GM12865 (cell line): ENCODE results near the gene C2orf81.

Experiments
- DNase-seq: peaks from one replicate; pipeline ENCODE4 v3.0.0; 2010; ENCODE audit warnings: low read depth
- H3K4me3 ChIP-seq: 2 replicates; pipeline ENCODE4 v1.5.1; 2011; ENCODE audit warnings: mild to moderate bottlenecking, low read depth, low read length, control low read depth
- TF ChIP-seq, protein P1 (sequence below): IDR thresholded peaks from 2 replicates; pipeline ENCODE4 v1.5.1; 2011; ENCODE audit warnings: low read length, control low read depth, low read depth, inconsistent platforms; ENCODE audit not compliant: insufficient read depth; ENCODE audit errors: missing control alignments

The C2orf81 gene

DNA sequence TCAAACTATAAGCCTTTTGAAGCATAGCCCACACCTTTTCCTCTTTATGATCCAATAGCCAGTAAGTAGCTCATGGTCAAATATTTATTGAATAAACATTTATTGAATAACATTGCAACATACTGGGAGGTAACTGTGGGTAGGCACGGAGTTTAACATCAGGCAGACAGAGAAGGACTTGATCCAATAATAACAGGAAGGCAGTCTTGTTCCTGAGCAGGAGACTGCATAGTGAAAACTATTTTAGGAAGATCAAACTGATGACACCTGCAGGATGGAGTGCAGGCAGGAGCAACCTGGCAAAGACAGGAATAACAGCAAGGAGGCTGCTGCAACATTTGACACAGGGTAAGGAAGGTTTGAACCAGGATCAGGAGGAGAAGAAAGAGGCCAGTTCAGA is 38.2 kb downstream of the C2orf81 start:
- H3K4me3 ChIP-seq: no peak overlapping the region
- DNase-seq: no peak
- TF ChIP-seq, protein P1, sequence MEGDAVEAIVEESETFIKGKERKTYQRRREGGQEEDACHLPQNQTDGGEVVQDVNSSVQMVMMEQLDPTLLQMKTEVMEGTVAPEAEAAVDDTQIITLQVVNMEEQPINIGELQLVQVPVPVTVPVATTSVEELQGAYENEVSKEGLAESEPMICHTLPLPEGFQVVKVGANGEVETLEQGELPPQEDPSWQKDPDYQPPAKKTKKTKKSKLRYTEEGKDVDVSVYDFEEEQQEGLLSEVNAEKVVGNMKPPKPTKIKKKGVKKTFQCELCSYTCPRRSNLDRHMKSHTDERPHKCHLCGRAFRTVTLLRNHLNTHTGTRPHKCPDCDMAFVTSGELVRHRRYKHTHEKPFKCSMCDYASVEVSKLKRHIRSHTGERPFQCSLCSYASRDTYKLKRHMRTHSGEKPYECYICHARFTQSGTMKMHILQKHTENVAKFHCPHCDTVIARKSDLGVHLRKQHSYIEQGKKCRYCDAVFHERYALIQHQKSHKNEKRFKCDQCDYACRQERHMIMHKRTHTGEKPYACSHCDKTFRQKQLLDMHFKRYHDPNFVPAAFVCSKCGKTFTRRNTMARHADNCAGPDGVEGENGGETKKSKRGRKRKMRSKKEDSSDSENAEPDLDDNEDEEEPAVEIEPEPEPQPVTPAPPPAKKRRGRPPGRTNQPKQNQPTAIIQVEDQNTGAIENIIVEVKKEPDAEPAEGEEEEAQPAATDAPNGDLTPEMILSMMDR: no peak

DNA sequence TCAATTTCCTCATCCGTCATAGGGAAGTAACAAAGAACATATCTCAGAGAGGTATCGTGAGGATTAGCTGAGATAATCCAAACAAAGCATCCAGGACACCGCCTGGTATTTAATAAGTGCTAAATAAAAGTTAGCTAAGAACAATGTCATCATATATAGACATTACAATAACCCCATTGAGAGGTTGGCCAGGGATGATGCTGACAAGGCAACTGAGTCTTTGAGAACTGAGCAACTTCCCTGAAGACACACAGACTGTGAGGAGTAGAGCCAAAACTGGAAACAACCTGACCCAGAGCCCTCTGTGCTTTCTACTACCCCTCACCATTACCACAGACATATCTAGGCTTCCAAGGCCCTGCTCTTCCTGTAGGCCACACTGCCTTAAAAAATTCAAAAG is 39.7 kb downstream of the C2orf81 start:
- DNase-seq: no peak
- TF ChIP-seq, protein P1: no peak
- no peak overlapping the region for H3K4me3 ChIP-seq

DNA sequence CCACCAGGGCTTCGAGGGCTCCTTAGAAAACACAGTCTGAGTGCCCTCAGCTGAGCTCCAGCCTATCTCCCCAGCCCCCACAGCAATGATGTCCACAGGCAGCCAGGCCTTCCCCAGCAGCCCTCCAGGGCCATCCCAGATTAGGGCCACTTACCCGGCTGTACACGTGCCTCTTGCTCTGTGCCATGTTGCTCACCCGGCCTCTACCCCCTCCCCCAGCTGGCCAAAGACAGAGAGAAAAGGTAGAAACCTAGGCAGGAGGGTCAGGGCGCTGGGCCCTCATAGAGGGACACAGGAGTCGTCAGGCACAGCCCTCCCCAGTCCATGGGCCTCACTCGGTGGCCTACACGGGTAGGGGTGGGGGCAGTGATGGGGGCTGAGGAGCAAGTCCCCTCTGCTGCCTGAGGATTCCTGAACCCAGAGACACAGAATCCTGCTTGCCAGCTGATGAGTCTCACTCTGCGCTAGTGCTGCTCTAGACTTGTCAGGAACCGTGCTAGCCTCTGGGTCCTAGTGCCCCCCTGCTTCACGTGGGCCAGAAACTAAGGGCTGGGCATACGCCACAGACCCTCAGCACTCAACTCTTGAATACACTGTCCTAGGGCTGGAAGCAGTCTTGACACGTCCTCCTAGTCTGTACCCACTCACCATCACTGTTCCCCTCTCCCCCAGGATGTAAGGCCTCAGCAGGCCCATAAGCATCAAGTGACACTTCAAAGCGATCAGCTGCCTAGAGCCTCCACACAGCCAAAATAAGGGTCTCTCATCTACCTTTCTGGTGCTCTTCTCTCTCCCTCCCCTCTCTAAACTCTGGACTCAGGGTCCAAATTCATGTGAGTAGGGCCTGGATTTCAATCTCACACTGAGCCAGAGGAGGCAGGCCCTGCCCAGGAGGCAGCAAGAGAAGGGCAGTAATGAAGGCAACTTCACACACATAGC is 41.3 kb downstream of the C2orf81 start, which contains the start of gene DCTN1:
Gene DCTN1 (minus strand): TSS at position 461 of the 939 bp plus-strand sequence. CDS start 274 bp downstream, at position 187.
- DNase-seq: peak; percentile 38
- TF ChIP-seq, protein P1: no peak
- H3K4me3 ChIP-seq: no peak within 1 kb of the TSS

DNA sequence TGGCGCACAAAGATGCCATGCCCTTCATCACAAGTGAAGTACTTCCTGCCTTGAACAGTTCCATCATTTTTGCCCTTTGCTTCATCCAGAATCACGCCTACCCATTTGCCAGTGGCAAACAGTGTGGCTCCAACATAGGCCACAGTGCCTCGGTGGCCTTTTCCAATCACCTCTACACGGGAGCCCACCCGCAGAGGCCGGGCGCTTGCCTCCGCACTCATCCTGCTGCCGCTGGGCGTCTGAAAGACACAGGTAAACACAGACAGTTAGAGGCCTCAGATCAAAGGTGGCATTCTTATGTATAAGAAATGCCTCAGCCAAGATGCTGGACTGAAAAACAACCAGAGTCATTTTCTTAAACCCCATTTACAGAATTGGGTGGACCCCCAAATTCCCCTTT is 43.4 kb downstream of the C2orf81 start:
- no peak overlapping the region for H3K4me3 ChIP-seq
- no peak for DNase-seq
- TF ChIP-seq, protein P1: no peak

DNA sequence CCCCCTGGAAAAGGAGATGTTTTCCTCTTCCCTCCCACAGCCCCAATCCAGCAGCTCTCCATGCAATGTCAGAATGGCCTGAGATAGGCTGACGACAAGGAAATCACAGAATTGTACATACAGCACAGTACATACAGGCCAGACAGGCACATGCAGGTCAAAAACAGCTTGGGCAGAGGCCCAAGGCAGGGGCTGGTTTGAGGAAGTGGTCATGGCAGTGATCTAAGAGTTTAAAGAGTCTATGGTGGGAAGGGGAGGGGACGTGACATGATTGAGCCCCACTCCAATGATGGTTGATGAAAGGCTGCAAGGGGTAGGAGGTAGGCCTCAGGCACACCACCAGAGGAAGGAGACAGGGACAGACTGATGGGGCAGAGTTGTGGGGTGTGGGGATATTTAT is 45.6 kb downstream of the C2orf81 start:
- TF ChIP-seq, protein P1: no peak
- H3K4me3 ChIP-seq: no peak overlapping the region
- DNase-seq: no peak

DNA sequence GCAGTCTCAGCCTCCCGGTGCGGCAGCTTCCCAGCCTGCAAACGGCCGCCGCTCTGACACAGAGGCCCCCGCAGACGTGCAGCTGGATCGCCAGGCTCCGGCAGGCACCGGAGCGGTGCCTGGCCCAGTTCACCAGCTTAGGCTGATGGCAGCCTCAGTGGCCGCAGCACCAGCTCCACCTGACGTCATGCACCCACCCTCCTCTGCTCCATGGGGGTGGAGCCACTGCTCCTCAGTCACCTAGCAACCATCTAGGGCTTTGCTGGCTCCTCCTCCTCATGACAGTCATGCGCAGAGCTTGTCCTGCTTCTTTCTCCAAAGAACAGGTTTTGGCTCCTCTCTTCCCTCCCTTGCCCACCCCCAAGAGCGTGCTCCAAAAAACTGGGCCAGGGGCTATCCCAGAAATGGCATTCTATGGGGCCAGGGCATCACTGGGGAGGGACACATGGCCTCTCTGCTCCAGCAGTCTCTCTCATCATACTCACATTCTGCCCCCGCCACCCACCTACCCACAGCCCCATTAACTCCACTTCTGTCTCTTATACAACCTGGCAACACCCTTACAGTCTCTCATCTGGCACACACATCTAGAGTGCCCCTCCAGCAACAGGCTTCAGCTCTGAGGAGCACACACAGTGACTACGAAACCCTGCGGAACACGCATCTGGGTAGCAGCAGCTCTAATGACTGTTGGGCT is 46.8 kb downstream of the C2orf81 start:
- TF ChIP-seq, protein P1: no peak
- DNase-seq: no peak
- H3K4me3 ChIP-seq: no peak overlapping the region

DNA sequence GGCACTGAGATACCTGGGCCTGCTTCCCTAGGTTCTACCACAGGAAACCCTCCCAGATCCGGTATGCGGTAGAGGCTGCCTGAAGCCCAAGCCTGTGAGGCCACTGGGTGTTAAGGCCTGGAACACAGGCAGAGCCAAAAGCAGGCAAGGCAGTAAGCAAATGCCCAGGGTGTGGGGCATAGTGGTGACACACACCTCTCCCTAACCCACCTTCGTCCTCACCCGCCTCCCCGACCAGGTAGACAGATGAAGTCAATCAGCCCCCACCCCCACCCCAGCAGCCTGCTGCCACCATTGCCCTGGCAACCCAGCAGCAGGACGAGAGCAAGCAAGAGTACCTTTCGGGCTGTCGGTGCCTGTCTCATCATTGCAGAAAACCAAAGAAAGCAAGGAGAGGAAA is 47.4 kb downstream of the C2orf81 start:
- TF ChIP-seq, protein P1: no peak
- no peak overlapping the region for H3K4me3 ChIP-seq
- DNase-seq: no peak
